Neural crest cell (in vitro differentiated cells): ENCODE results near the gene OR2M7. TPM values are rescaled to one million over a fixed set of nuclear protein-coding genes. Genes with fewer than 3 reads are reported as not detected.

Experiments used
- DNase-seq: peaks from one replicate; pipeline ENCODE4 v3.0.0; 2021; ENCODE audit warnings: low read depth, mixed read lengths, low spot score
- H3K27ac Mint-ChIP-seq: one replicate; pipeline ENCODE4 v1.8.0; 2021; ENCODE audit warnings: mild to moderate bottlenecking, mixed read lengths; ENCODE audit not compliant: unreplicated experiment
- H3K27me3 Mint-ChIP-seq: 2 replicates; pipeline ENCODE4 v1.8.0; 2021; ENCODE audit warnings: low read depth, mild to moderate bottlenecking, mixed read lengths
- H3K36me3 Mint-ChIP-seq: 2 replicates; pipeline ENCODE4 v1.8.0; 2021; ENCODE audit warnings: low read depth, mild to moderate bottlenecking, mixed read lengths
- H3K4me1 Mint-ChIP-seq: 2 replicates; pipeline ENCODE4 v1.8.0; 2021; ENCODE audit warnings: mixed read lengths
- H3K4me3 Mint-ChIP-seq: one replicate; pipeline ENCODE4 v1.8.0; 2021; ENCODE audit warnings: mild to moderate bottlenecking, mixed read lengths
- H3K9me3 Mint-ChIP-seq: 2 replicates; pipeline ENCODE4 v1.8.0; 2021; ENCODE audit warnings: mixed read lengths
- long read RNA-seq: library from polyadenylated mRNA; unstranded; transcript quantifications from one replicate; pipeline ENCODE4 v2.0.0, GENCODE V29; 2020
- total RNA-seq: library from RNA; stranded (reverse); gene quantifications from 2 replicates; pipeline ENCODE4 v1.2.1, GENCODE V29; 2021
- TF ChIP-seq, protein P1 (sequence below): fragments of 200-600 bp; sonication (generic); conservative IDR thresholded peaks from 2 replicates; pipeline ENCODE4 v1.5.0; 2021; ENCODE audit warnings: antibody characterized with exemption, mild to moderate bottlenecking

OR2M7 gene, protein sequence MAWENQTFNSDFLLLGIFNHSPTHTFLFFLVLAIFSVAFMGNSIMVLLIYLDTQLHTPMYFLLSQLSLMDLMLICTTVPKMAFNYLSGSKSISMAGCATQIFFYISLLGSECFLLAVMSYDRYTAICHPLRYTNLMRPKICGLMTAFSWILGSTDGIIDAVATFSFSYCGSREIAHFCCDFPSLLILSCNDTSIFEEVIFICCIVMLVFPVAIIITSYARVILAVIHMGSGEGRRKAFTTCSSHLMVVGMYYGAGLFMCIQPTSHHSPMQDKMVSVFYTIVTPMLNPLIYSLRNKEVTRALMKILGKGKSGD
- total RNA-seq, result not detected in 2 replicates
- long read RNA-seq, result 0 reads

DNA sequence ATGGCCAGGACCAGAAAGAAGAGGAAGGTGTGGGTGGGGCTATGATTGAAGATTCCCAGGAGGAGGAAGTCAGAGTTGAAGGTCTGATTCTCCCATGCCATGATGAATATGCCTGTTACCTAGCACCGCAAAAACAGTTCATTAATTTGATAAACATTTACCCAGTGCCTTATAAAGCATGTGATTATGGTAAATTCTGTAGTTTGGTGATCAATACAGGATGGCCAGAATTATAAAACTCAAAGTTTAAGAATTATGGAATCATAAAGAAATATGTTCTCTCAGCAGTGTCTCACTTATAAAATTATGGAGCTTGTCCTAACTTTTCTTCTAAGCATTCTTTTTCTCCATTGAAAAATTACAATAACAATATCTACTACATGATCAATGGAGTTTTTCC is at the start of gene OR2M7:
Gene OR2M7, minus strand, starts transcription at position 101 of the 400 bp plus-strand sequence. Its CDS starts 0 bp downstream, at position 101.
- no peak within 1 kb of the TSS for H3K27ac Mint-ChIP-seq
- H3K36me3 Mint-ChIP-seq, result peaks cover 3% of the 10 kb centered on the region

GRCh38 chr1:248373761-248374160 is 49.4 kb upstream of the OR2M7 start:
- peaks cover 29% of the 10 kb centered on the region for H3K9me3 Mint-ChIP-seq

More for the DNA sequence above, at the start of gene OR2M7:
- no peak for DNase-seq
- H3K4me3 Mint-ChIP-seq, result no peak within 1 kb of the TSS
- peaks cover 35% of the 10 kb centered on the region for H3K9me3 Mint-ChIP-seq
- TF ChIP-seq, protein P1, sequence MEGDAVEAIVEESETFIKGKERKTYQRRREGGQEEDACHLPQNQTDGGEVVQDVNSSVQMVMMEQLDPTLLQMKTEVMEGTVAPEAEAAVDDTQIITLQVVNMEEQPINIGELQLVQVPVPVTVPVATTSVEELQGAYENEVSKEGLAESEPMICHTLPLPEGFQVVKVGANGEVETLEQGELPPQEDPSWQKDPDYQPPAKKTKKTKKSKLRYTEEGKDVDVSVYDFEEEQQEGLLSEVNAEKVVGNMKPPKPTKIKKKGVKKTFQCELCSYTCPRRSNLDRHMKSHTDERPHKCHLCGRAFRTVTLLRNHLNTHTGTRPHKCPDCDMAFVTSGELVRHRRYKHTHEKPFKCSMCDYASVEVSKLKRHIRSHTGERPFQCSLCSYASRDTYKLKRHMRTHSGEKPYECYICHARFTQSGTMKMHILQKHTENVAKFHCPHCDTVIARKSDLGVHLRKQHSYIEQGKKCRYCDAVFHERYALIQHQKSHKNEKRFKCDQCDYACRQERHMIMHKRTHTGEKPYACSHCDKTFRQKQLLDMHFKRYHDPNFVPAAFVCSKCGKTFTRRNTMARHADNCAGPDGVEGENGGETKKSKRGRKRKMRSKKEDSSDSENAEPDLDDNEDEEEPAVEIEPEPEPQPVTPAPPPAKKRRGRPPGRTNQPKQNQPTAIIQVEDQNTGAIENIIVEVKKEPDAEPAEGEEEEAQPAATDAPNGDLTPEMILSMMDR, result no peak
- no peaks in the 10 kb centered on the region for H3K4me1 Mint-ChIP-seq
- H3K27me3 Mint-ChIP-seq, result no peaks in the 10 kb centered on the region

DNA sequence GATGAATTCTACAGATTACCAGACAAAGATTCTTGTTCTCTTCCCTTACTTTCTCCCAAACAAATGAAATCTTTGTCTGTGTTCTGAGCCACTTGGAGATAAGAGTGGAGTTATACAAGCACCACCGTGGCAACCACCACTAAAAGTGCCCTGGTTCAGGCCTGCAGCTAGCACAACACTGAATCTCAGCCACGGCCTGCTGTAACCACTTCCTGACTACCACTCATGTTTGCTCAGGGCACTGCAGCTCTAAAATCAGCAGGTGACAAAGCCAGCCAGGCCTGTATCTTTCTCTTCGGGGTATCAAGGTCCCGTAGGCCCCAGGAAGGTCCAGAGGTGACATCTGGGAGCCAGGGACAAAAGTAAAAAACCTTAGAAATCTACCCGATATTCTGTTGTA is 48.0 kb upstream of the OR2M7 start:
- Mint-ChIP-seq H3K9me3 (peaks cover 29% of the 10 kb centered on the region), H3K36me3 (peaks cover 5% of the 10 kb centered on the region), H3K27ac (no peak overlapping the region), H3K27me3 (no peaks in the 10 kb centered on the region), H3K4me1 (no peaks in the 10 kb centered on the region), H3K4me3 (no peak overlapping the region)
- DNase-seq, result no peak
- TF ChIP-seq, protein P1, result no peak

More at GRCh38 chr1:248373761-248374160, 49.4 kb upstream of the OR2M7 start:
- H3K4me1 Mint-ChIP-seq, result no peaks in the 10 kb centered on the region
- H3K4me3 Mint-ChIP-seq, result no peak overlapping the region
- DNase-seq, result no peak
- TF ChIP-seq, protein P1, result no peak
- H3K27ac Mint-ChIP-seq, result no peak overlapping the region
- no peaks in the 10 kb centered on the region for H3K27me3 Mint-ChIP-seq
- H3K36me3 Mint-ChIP-seq, result peaks cover 5% of the 10 kb centered on the region

GRCh38 chr1:248366609-248367008 is 42.2 kb upstream of the OR2M7 start:
- no peaks in the 10 kb centered on the region for H3K4me1 Mint-ChIP-seq
- peaks cover 10% of the 10 kb centered on the region for H3K36me3 Mint-ChIP-seq
- peaks cover 35% of the 10 kb centered on the region for H3K9me3 Mint-ChIP-seq
- H3K27ac Mint-ChIP-seq, result no peak overlapping the region
- no peak overlapping the region for H3K4me3 Mint-ChIP-seq
- TF ChIP-seq, protein P1, result no peak
- DNase-seq, result no peak
- no peaks in the 10 kb centered on the region for H3K27me3 Mint-ChIP-seq

GRCh38 chr1:248361121-248361715 is 36.9 kb upstream of the OR2M7 start, which contains the start of gene OR2T4:
Gene OR2T4 (plus strand): TSS chr1:248361665. CDS start chr1:248361665, 0 bp downstream.
- DNase-seq, result no peak
- TF ChIP-seq, protein P1, result no peak
- Mint-ChIP-seq H3K27me3 (no peaks in the 10 kb centered on the region), H3K9me3 (peaks cover 26% of the 10 kb centered on the region), H3K4me3 (no peak within 1 kb of the TSS), H3K27ac (no peak within 1 kb of the TSS), H3K36me3 (peaks cover 10% of the 10 kb centered on the region), H3K4me1 (no peaks in the 10 kb centered on the region)
